Neural progenitor cell (in vitro differentiated cells): Measurements from ENCODE around the gene SLX1B. TPM values are rescaled to one million over a fixed set of nuclear protein-coding genes. Genes with fewer than 3 reads are reported as not detected.

ENCODE experiments used
- small RNA-seq: library from RNA; depleted of rRNA; stranded (forward); fragments of <200 nt; gene quantifications from one replicate; pipeline ENCODE3, GENCODE V24; 2015
- total RNA-seq: library from RNA; depleted of rRNA; stranded (reverse); fragments of >200 nt; gene quantifications from 2 replicates; pipeline ENCODE4 v1.2.3, GENCODE V29; 2015; ENCODE audit warnings: low replicate concordance

The SLX1B gene
- total RNA-seq, 1 donor from 2014 or later: 3.9 TPM

Small RNA genes within 50 kb of the gene (small RNA-seq; reads per million reads assigned to genes)
- gene AC133555.2: not detected

Other genes with a start within 250 kb of the SLX1B start
- 0.06 and 0.68 TPM in 2 replicates for gene NPIPB11, start 47.8 kb upstream of the SLX1B start, total RNA-seq
- gene BOLA2, start 182 bp upstream of the SLX1B start, total RNA-seq: 9.0 and 24.7 TPM in 2 replicates
- 1.1 TPM in 1 of 2 replicates, not detected in the other for gene SULT1A4, start 5.4 kb downstream of the SLX1B start, total RNA-seq
- gene NPIPB12, start 51.9 kb downstream of the SLX1B start, total RNA-seq: 17.0 and 28.2 TPM in 2 replicates
- gene SPN, start 208.7 kb downstream of the SLX1B start, total RNA-seq: 0.02 and 0.25 TPM in 2 replicates
- 49.6 and 112 TPM in 2 replicates for gene QPRT, start 224.6 kb downstream of the SLX1B start, total RNA-seq